HG03460 (cell line): ENCODE measurements around the gene XRCC1.
A peak's percentile ranks its signal among the peaks of the same experiment; 100 is the strongest.
"Not testable (repeated sequence)": the region's sequence is repeated elsewhere in the genome, so short reads cannot be mapped to it uniquely, and the experiment has no call there.

Source experiments
- ATAC-seq: cut with Tn5 transposase; IDR thresholded peaks from one replicate; pipeline ENCODE4 v1.9.1; 2021; ENCODE audit not compliant: unreplicated experiment

The XRCC1 gene

GRCh38 chr19:43599635-43600295 lies 24.4 kb upstream of the XRCC1 start:
- ATAC-seq, result no peak

DNA sequence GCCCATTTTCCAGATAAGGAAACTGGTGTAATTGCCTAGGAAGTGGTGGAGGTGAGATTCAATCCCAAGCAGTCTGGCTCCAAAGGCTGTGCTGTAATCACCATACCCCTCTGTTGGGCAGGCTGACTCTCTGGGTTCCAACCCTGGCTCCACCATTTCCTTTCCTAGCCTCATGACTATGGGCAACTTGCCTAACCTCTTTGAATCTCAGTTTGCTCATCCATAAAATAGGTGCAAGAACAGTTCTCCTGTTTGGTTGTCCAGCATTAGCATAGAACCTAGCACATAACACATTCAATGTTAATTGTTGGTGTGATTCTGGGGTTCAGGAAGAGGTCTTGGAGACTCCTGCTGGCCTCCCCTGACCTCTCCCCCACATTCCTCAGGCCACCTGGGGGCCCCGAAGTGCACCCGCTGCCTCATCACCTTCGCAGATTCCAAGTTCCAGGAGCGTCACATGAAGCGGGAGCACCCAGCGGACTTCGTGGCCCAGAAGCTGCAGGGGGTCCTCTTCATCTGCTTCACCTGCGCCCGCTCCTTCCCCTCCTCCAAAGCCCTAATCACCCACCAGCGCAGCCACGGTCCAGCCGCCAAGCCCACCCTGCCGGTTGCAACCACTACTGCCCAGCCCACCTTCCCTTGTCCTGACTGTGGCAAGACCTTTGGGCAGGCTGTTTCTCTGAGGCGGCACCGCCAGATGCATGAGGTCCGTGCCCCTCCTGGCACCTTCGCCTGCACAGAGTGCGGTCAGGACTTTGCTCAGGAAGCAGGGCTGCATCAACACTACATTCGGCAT lies 23.3 kb upstream of the XRCC1 start:
- ATAC-seq, result no peak

GRCh38 chr19:43597876-43598275 lies 22.5 kb upstream of the XRCC1 start:
- ATAC-seq, result no peak

DNA sequence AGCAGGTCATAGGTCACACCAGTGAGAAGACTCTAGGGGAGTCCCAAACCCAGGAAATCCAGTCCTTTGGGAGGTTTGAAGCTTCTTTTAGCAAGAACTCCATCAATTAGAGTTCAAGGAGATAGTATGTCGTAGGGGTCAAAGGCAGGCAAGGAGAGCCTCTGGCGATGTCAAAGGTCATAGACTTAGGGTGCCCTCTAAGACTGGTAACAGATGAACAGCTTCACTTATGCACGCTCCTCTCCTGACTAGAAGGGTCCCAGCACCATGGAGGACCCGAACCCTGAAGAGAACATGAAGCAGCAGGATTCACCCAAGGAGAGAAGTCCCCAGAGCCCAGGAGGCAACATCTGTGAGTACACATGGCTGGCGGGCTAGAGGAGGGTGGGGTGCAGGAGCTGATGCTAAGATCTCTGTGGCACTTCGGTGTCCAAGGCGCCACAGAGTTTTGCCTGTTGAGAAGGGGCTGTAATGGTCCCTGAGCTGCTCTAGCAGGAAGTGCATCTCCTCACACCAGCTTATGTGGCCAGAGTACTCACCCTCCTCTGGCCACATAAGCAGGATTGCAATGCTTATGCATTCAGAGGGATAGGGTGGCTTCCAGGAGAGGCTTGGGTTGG lies 21.6 kb upstream of the XRCC1 start:
- ATAC-seq, result no peak

GRCh38 chr19:43595999-43596841 lies 20.9 kb upstream of the XRCC1 start, which contains the start of the genes IRGQ and ZNF576:
Gene IRGQ (minus strand): TSS chr19:43596134. CDS start chr19:43595338, 796 bp downstream.
Gene ZNF576 (plus strand): TSS chr19:43596595. CDS start chr19:43597109, 514 bp downstream.
- peak; percentile 63 for ATAC-seq

GRCh38 chr19:43595605-43595998 lies 20.3 kb upstream of the XRCC1 start:
- ATAC-seq, result peak; percentile 10

GRCh38 chr19:43594710-43595604 lies 19.6 kb upstream of the XRCC1 start:
- ATAC-seq, result no peak

DNA sequence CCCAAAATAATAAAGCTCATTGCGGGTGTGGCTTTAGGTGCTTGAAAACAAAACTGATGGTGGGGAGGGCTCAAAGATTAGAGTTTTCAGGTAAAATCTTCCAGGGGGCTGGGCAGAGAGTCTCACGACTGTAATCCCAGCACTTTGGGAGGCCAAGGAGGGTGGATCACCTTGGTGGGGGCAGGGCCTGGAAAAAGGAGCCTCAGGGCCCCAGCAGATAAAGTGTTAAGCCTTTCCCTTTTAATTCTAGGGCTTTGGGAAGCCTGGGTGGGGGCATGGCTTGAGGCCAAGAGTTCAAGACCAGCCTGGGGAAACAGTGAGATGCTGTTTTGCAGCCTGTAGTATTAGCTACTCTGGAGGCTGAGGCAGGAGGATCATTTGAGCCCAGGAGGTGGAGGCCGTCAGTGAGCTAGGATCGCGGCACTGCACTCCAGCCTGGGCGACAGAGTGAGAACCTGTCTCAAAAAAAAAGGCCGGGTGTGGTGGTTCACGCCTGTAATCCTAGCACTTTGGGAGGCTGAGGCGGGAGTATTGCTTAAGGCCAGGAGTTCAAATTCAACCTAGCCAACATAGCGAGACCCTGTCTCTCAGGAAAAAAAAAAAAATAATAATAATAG lies 18.9 kb upstream of the XRCC1 start:
- ATAC-seq, result no peak

DNA sequence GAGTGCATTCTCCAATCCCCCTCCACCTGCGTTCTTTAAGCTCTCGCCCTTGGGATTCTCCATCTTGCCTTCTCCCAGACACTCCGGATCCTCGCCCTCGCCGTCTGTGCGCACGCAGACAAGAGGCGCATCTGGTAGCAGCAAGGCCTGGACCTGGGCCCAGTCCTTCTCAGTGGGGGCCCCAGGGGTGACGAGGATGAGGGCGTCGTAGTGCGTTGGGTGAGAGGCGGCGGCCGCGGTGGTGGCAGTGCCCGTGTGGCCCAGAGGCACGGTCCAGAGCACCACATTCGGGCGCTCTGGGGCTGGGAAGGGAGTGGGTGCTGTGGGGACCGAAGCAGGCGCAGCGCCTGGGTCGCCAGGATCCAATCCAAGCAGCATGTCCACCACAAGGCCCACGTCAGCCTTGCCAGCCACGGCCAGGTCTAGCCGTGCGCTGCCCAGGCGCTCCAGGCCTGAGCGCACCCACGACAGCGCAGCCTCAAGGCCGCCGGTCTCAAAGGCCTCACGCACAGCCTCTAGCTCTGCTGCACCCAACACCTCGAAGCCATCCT lies 17.5 kb upstream of the XRCC1 start:
- no peak for ATAC-seq

DNA sequence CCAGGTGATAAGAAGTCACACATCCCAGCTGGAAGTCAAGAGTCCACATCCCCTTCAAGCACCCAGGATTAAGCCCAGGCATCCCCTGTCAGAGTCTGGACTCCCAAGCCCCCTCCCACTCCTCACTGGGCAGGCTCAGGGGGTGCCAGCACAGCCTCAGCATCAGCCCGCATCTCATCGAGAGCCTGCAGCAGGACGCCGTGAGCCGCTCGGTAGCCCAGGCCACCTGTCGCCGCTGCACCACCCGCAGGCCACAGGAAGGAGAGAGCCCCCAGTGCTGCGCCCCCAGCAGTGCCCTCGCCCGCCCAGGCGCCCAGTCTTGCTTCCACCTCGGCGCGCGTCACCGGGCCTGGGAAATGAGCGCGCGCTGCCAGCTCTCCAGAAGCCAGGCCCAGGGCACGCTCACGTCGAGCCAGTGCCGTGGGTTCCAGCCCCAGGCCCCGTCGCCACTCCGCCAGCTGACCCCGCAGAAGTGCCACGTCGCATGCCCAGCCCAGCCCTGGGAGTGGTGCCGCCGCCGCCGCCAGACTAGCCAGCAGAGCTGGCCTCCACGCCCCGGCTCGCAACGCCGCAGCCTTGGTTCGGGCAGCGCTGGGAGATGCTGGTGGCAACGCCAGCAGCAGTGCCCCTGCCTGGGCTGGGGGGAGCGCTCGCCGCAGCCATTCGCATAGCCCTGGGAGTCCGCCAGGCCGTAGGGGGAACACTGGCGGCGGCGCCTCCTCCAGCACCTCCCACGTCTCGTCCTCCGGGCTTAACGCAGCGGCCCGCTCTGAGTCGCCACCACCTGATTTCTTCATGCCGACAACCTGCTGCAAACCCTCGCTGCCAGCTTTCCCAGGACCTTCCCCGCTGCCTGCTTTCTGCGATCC lies 16.8 kb upstream of the XRCC1 start:
- no peak for ATAC-seq

GRCh38 chr19:43589678-43590077 lies 14.4 kb upstream of the XRCC1 start:
- ATAC-seq, result no peak

GRCh38 chr19:43589277-43589676 lies 13.9 kb upstream of the XRCC1 start:
- no peak for ATAC-seq

DNA sequence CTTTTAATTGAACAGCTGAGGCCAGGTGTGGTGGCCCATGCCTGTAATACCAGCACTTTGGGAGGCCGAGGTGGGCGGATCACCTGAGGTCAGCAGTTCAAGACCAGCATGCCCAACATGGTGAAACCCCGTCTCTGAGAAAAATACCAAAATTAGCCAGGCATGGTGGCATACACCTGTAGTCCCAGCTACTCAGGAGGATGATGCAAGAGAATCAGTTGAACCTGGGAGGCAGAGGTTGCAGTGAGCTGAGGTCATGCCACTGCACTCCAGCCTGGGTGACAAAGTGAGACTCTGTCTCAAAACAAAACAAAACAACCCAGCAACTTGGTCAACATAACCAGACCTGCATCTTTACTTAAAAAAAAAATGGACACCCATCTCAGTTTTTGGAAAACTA lies 11.7 kb upstream of the XRCC1 start:
- ATAC-seq, result not testable (repeated sequence)

- ATAC-seq, result no peak
Measured at GRCh38 chr19:43586346-43586745, 11.0 kb upstream of the XRCC1 start.

DNA sequence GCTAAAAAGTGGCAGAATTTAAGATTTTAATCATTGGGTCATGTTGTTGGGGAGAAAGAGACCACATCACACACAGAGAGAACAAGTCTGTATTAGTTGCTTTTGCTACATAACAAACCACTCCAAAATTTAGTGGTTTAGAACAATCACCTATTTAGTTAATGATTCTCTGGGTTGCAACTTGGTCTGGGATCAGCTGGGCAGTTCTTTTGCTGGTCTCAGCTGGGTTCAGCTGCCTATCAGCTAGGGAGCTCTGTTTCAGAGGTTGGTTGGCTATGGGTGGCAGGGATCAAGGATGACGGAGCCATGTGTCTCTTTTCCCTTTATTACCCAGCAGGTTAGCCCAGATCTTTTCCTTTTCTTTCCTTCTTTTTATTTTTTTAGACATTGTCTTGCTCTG lies 9.2 kb upstream of the XRCC1 start:
- ATAC-seq, result no peak

DNA sequence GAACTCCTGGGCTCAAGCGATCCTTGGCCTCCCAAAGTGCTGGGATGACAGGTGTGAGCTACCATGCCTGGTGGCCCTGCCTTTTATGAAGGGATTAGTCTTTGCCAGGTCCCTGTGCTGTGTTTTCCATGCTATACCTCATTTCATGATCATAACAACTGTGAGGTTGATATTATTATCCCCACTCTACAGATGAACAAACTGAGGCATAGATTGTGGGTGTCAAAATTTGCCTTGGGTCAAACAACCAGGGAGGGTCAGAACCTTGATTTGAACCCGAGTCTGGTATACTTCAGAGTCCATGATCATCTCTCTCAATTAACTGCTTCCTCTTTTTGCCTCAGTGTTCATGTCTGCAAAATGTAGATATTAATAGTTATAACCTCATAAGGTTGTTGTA lies 7.2 kb upstream of the XRCC1 start:
- ATAC-seq, result no peak

GRCh38 chr19:43581467-43581866 lies 6.1 kb upstream of the XRCC1 start:
- no peak for ATAC-seq

GRCh38 chr19:43578787-43579186 lies 3.5 kb upstream of the XRCC1 start:
- ATAC-seq, result no peak
